Thoracic aorta (tissue), 2 donors: Measurements from ENCODE around the gene LAMP5. TPM values are rescaled to one million over a fixed set of nuclear protein-coding genes. Genes with fewer than 3 reads are reported as not detected.

Experiments used
- ATAC-seq: fragments of 150-250 bp; one replicate; pipeline ENCODE4 v1.8.0; 2017; ENCODE audit warnings: low read depth; ENCODE audit not compliant: insufficient number of reproducible peaks, low FRiP score
- DNase-seq: peaks from one replicate; pipeline ENCODE4 v3.0.0-alpha.2; 2020; ENCODE audit warnings: low spot score
- H3K27ac ChIP-seq, 2 donors: fragments of 200-600 bp; sonication (generic); 1 replicate in 1 of 2; 2 replicates in 1 of 2; pipeline ENCODE4 v1.5.1; 2016; ENCODE audit warnings: mild to moderate bottlenecking in 2 of 2, moderate library complexity in 2 of 2
- H3K27me3 ChIP-seq: fragments of 200-600 bp; sonication (generic); replicated peaks from 2 replicates; pipeline ENCODE4 v1.6.0; 2016; ENCODE audit warnings: mild to moderate bottlenecking; ENCODE audit not compliant: insufficient read depth
- H3K36me3 ChIP-seq: fragments of 200-600 bp; sonication (generic); one replicate; pipeline ENCODE4 v1.5.1; 2016
- H3K4me1 ChIP-seq, 2 donors: fragments of 200-600 bp; sonication (generic); 1 replicate in 1 of 2; 2 replicates in 1 of 2; pipeline versions ENCODE4 v1.5.1 to v1.6.0; 2016; ENCODE audit warnings: low read depth in 2 of 2, mild to moderate bottlenecking in 1 of 2; ENCODE audit not compliant: control insufficient read depth in 1 of 2
- H3K4me3 ChIP-seq: fragments of 200-600 bp; sonication (generic); 2 replicates; pipeline ENCODE4 v1.5.1; 2016; ENCODE audit warnings: mild to moderate bottlenecking
- H3K9me3 ChIP-seq: fragments of 200-600 bp; sonication (generic); 2 replicates; pipeline ENCODE4 v1.5.1; 2016
- CTCF ChIP-seq: fragments of 200-600 bp; sonication (generic); IDR thresholded peaks from one replicate; pipeline ENCODE4 v1.5.1; 2019; ENCODE audit warnings: antibody characterized with exemption
- total RNA-seq, 2 donors: library from RNA; depleted of rRNA; stranded (reverse); fragments of >200 nt; gene quantifications; one replicate each; pipeline versions ENCODE4 v1.1.0 to v1.2.3, GENCODE V29; 2016

The LAMP5 gene
- total RNA-seq, 2 donors from 2014 or later, result not detected

- ATAC-seq, result no peak
- H3K27me3 ChIP-seq, result no peaks in the 10 kb centered on the region
- no peak overlapping the region for H3K4me3 ChIP-seq
- no peaks in the 10 kb centered on the region for H3K36me3 ChIP-seq
- no peaks in the 10 kb centered on the region for H3K9me3 ChIP-seq
- peaks cover 8 to 27% of the 10 kb centered on the region in 2 donors for H3K4me1 ChIP-seq
- DNase-seq, result no peak
- TF ChIP-seq CTCF, result no peak
- H3K27ac ChIP-seq, result no peak overlapping the region
These were observed 23.1 kb upstream of the LAMP5 start for GRCh38 chr20:9491324-9491723.

DNA sequence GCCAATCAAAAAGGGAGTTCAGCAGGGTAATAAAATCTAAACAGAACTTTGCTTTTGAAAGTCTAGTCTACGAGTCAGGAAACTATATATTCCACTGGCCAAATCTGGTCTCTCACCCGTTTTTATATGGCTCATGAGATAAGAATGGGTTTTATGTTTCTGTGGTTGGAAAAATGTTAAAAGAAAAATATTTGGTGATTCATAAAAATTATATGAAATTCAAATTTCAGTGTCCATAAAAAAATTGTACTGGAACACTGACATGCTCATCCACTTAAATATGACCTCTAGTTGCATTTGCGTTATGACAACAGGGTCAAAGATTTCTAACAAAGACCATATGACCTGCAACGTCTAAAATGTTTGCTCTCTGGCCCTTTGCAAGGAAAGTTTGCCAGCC is 22.3 kb upstream of the LAMP5 start:
- Histone ChIP-seq H3K27ac (no peak overlapping the region), H3K36me3 (no peaks in the 10 kb centered on the region), H3K27me3 (no peaks in the 10 kb centered on the region), H3K4me3 (no peak overlapping the region), H3K4me1 (peaks cover 8 to 27% of the 10 kb centered on the region in 2 donors), H3K9me3 (no peaks in the 10 kb centered on the region)
- TF ChIP-seq CTCF, result no peak
- DNase-seq, result no peak
- ATAC-seq, result no peak

GRCh38 chr20:9493803-9494202 is 20.6 kb upstream of the LAMP5 start:
- no peak overlapping the region for H3K4me3 ChIP-seq
- H3K9me3 ChIP-seq, result no peaks in the 10 kb centered on the region
- H3K4me1 ChIP-seq, result peaks cover 8 to 27% of the 10 kb centered on the region in 2 donors
- no peaks in the 10 kb centered on the region for H3K27me3 ChIP-seq
- no peak overlapping the region for H3K27ac ChIP-seq
- no peak for TF ChIP-seq CTCF
- ATAC-seq, result no peak
- H3K36me3 ChIP-seq, result no peaks in the 10 kb centered on the region
- no peak for DNase-seq

DNA sequence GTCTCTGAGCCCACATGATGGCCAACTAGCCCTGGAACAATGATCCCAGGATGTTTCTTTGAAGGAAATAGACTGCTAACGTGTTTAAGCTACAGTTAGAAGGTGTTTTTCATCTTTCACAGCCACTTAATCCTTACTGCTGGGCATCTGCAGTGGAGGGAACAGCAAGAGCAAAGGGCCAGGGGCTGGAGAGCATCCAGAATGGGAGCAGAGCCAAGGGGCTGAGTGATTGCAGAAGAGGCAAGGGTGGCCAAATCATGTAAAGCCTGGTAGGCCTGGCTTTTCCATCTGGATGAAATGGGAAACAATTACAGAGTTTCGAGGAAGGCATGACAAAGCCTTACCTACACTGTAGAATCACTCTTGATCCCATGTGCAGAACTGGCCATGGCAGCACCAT is 18.7 kb upstream of the LAMP5 start:
- TF ChIP-seq CTCF, result no peak
- ATAC-seq (no peak), DNase-seq (no peak)
- peaks cover 8 to 27% of the 10 kb centered on the region in 2 donors for H3K4me1 ChIP-seq
- H3K27ac ChIP-seq, result no peak overlapping the region
- no peaks in the 10 kb centered on the region for H3K27me3 ChIP-seq
- H3K4me3 ChIP-seq, result no peak overlapping the region
- H3K36me3 ChIP-seq, result no peaks in the 10 kb centered on the region
- no peaks in the 10 kb centered on the region for H3K9me3 ChIP-seq

GRCh38 chr20:9496155-9496554 is 18.2 kb upstream of the LAMP5 start:
- H3K27me3 ChIP-seq, result no peaks in the 10 kb centered on the region
- H3K27ac ChIP-seq, result no peak overlapping the region
- no peaks in the 10 kb centered on the region for H3K9me3 ChIP-seq
- DNase-seq (no peak), ATAC-seq (no peak)
- no peak for TF ChIP-seq CTCF
- H3K4me3 ChIP-seq, result no peak overlapping the region
- peaks cover 8 to 27% of the 10 kb centered on the region in 2 donors for H3K4me1 ChIP-seq
- H3K36me3 ChIP-seq, result no peaks in the 10 kb centered on the region
